Skin of body (tissue), 2 donors: Measurements from ENCODE around the gene SORCS2. TPM values are rescaled to one million over a fixed set of nuclear protein-coding genes. Genes with fewer than 3 reads are reported as not detected.
A peak's percentile ranks its signal among the peaks of the same experiment; 100 is the strongest.

Experiments
- DNase-seq: peaks from one replicate; lab custom pipeline; 2025; lab: John Stamatoyannopoulos, UW
- total RNA-seq: library from RNA; depleted of rRNA; stranded (reverse); fragments of >200 nt; gene quantifications from one replicate; pipeline ENCODE4 v1.2.3, GENCODE V29; 2014

The SORCS2 gene
- total RNA-seq, 1 donor from 2014 or later: 5.8 TPM

DNA sequence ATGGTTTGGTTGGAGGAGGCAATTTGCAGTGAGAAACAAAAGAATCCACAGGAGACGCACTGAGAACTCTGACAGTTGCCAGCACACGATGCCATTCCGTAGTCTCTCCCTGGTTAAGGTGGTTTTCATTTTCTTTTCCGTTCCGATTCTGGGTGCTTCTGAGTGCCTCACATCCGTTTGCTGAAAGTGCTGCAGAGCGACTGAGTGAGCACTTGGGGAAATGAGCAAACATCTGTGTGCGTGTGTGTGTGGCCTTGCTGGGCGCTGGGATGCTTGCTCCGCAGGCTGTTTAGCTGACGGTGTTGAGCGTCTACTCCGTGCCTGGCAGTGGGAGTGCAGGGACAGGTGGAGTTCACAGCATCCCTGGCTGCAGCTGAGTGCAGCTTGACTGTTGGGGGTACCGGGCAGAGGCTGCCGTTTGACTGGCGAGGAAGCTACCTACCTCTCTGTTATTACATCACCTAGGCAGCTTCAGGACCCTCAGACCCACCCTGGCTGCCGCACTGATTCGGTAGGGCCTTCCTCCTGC is 49.3 kb downstream of the SORCS2 start:
- peak; percentile 33 for DNase-seq

DNA sequence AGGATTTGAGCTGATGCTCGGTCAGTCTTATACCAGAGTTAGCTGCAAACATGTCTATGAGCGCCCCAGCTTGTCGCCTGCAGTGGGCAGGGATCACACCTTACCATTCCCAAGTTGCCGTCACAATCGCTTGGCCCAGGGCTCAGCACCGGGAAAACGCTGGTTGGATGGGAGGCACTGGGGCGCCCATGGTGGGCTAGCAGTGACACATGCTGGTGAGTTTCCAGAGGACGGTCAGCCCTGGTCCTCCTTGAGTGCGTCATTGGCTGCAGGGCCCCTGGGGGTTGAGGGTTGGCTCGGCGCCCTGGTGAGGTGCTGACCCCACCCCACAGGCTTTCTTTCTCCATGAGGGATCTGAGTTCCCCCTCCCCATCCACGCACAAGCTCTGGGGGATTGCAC is 50.4 kb downstream of the SORCS2 start:
- no peak for DNase-seq

DNA sequence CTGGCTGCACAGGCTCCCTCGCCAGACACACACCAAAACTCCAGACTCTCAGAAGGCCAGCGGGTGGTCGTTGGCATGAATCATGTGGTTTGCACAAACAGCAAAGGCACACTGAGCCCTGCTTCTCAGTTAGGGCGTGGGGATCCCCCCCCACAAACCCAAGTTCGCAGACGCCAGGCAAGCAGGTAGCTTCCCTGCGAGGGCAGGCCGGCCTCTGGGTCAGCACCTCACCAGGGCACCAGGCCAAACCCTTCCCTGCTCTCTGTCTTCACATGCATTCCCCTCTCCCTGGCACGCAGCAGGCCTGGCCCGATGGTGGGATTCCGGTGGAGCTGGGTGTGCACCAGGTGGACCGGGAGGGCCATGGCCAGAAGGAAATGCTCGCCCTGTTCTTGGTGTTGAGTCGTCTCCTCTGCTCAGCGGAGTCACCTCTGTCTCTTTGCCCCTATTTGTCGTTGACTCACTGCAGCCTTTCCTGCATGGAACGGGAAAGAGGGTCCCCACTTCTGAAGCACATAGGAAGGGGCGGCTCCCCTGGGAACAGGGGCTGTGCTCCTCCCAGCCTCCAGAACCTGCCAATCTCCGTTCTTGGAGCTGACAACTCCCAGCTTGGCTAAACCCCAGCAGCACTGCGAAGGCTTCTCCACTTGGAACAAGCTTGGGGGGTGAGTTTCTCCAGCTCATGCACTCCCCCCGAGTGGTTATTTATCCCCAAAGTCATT is 51.4 kb downstream of the SORCS2 start:
- no peak for DNase-seq

DNA sequence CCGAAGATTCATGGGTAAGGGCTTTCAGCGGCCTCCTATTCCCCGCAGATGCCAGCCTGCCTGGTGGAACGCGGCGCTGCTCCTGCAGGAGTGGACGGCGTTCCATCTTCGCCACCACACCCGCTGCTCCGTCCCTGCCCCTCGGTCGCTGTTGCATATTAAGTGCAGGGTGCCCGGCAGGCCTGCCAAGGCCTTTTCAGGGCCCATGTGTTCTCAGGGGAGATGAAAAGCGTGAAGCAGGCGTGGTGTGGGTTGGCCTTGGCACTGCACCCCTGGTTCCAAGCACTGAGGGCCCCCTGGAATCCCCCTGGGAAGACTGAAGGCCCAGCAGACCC is 52.0 kb downstream of the SORCS2 start:
- DNase-seq: no peak

DNA sequence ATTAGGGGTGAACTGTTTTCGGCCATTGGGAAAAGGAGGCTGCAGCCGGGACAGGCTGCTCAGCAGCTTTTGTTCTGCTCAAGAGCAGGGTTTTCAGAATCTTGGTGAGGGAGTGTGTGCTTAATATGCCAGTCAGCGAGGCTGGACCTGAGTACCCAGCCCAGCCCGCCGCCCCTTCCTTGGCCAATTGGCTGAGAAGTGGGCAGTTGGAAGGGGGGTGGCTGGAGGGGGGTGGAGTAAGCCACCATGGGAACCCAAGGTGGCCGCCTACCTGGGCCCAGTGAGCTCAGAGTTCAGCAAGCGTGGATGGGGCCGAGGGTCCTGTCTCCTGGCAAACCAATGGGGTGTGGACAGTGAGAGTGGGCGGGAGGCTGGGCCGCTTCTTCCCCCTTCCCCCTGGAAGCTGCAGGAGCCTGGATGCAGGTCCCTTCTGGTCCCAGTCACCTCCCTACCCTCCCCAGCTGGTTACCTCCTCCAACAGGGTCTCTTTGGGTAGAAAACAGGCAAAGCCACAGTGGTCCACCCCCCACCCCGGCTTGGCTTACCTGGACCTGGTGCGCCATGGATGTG is 52.5 kb downstream of the SORCS2 start:
- no peak for DNase-seq

DNA sequence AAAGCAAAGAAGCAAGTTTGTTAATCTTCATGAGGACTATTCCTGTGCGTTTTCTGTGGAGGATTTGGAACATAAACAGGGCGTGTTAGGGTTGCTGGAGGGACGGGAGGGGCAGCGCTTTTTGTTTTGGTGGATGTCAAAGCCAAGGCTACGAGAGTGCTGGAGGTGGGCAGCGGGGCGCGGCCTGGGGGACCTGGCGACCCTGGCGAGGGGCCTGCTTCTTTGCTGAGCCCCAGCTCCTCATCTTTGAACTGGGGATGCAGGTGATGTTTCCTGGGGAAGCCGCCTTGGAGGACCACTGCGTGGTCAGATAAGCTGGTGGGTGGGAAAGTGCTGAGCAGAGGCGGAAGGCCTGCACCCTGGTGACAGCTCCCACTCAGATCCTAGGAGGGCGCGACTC is 55.2 kb downstream of the SORCS2 start:
- no peak for DNase-seq

DNA sequence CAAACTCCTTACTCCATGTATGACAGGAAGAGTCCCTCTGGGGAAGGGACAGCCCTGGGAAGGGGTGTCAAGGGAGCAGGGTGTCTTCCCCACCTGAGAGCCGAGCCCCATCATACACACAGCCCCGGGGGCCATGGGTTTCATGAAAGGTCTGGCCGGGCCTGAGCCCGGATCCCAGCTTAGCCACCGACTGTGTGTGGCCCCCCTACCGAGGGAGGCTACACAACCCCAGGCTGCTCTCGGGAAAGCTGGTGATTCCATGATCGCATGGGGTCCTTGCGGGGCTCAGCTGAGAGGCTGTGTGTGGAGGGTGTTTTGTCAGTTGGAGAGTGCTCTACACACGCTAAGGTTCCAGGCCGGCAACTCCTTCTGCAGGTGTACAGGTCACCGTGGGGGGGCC is 55.6 kb downstream of the SORCS2 start:
- no peak for DNase-seq

DNA sequence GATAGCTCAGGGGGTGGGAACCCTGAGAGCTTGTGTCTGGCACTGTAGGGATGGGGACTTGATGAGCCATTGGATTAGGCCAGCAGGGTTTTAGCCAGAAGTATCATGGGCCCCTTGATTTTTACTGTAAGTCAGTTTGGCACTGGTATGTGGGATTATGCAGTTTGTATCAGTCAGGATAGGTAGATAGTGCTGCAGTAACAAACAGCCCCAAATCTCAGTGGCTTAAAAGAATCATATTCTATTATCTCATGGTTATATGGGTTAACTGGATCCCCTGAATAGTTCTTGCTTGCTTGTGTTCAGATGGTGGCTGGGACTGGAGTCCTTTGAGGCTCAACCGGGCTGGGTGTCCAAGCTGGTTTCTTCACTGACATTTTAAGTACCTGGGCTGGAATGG is 56.5 kb downstream of the SORCS2 start:
- DNase-seq: no peak

DNA sequence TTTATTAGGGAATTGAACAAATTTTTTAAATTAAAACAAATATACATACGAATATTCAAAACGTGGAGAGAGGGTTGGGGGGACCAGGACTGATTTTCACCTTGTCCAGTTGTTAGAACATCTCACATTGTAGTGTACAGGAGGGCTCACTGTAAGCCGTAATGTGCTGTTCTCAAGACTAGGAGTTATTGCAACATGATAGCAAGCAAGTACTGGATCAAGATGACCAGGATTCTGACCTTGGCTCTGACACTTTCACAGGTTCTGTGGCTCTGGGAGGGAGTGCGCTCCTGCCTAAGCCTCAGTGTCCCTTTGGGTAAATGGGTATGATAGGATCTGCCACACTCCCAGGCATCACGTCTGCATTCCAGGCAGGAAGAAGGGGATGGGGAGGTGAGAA is 59.0 kb downstream of the SORCS2 start:
- DNase-seq: no peak

DNA sequence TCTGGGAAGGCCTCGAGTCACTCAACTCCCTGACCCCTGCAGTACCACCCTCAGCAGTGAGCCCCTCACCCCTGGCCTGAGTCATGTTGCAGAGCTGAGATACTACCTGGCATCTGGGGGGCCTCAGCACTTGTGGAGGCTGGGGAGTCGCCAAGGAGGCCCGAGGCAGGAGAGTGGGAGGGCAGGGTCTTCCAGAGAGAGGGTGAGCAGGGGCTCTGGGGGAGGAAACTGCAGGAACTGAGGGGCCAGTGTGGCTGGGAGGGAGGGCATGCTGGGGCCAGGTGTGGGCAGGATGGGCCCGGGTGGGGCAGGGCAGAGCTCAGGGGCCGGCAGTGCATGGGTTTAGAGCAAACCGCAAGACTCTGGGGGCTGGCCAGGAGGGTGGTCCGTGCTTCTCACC is 59.7 kb downstream of the SORCS2 start:
- DNase-seq: no peak

DNA sequence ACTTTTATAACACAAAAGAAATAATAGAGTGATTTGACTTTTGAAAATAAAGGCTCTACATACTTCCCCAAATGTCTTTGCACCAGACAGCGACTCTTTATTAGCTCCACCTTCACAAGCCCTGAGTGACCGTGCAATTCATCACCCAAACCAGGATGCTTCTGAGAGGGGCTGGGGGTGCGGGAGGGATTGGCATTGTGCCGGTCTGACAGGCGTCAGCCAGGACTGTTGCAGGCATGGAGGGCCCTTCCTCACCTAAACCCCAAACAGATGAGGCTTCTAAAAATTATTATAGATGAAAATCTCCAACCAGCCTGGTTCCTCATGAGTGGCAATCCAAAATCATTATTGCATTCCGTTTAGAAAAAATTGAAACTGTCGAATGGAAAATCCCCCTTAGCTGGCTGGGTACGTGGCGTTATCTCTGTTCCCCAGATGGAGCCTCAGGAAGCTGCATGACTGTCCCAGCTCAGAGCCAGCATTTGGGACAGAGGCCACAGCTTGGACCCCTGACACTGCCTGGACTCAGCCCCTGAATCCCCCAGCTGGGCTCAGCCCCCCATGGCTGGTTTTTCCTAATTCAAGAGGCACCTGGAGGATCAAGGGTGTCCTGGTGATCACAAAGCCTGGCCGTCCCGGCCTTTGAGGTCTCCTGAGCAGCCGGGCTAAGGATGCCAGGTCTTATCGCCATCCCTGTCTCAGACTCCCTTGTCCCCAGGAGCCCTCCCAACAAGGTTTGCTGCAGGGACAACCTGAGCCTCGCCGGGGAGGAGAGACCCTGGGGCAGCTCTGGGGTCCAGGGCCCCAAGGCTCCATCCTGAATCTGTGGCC is 60.4 kb downstream of the SORCS2 start:
- peak; percentile 57 for DNase-seq

DNA sequence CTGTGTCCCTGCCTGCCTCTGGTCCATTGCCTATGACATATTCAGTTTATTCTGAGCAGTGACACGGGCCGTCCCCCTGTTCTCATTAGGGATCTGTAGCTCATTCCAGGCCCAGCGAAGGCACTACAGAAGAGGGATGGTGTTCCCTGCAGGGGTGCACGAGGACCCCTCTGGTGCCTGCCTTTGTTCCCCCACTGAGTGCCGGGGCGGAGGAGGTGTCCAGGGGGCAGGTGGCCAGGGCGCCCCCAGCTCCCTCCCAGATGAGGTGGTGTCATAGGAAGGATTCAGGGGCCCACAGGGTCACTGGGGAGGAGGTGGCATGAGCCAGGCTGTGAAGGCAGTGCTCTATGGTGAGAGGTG is 61.0 kb downstream of the SORCS2 start:
- no peak for DNase-seq

DNA sequence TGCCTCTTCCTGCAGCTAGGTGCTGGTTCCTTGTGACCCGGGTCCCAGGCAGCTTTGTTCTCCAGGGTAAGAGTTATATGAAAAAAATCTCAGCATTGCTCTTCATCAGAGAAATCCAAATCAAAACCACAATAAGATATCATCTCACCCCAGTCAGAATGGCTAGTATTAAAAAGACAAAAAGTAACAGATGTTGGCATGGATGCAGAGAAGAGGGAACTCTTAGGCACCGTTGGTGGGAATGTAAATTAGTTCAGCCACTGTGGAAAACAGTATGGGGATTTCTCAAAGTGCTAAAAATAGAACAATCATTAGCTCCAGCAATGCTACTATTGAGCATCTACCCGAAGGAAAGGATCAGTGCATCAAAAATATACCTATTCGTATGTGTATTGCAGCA is 61.5 kb downstream of the SORCS2 start:
- DNase-seq: no peak

DNA sequence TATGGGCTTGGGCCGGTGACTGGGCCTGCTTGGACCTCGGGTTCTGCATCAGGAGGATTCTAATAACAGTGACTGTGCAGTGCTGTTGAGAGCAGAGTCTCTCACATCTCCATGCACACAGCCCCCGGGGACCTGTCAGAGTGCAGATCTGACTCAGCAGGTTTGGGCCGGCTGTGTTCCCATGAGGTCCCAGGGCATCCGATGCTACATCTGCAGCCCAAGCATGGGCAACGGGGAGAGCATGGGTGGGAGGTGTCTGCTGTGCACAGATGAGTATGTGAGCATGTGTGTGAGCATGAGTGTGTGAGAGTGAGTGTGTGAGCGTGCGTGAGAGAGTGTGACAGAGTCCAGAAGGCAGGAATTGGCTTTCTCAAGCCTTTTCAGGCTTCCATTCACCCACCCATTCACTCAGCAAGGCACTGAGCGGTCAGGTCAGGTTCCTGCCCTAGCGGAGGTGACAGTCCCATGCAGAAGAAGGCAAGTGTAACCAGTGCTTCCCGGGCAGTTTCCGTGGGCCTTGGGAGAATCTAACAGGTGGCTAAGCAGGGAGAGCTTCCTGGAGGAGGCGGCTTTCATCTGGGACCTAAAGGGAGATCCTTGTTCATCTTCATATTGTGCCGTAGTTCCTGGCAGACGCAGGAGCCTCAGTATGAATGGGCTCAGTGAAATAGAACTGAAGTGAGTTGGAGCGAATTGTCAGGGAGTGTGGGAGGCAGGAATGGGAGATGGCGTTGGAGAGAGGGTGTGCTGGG is 62.6 kb downstream of the SORCS2 start:
- DNase-seq: no peak

DNA sequence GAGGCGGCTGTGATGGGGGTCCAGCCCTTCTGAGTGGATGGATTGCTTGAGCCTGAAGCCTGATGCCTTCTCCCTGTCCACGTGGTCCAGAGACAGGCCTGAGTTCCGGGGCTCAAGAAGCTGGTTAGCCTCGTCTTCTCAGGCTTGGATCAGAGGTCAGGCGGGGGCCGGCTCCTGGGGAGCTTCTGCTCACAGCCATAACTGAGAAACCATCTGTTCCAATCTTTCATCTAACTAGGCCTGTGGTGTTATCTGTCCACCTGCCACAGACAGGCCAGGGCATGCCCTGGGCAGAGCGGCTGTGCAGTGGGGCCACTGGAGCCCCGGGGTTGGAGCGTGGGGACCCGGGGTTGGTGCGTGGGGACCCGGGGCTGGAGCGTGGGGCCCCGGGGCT is 63.1 kb downstream of the SORCS2 start:
- DNase-seq: no peak

DNA sequence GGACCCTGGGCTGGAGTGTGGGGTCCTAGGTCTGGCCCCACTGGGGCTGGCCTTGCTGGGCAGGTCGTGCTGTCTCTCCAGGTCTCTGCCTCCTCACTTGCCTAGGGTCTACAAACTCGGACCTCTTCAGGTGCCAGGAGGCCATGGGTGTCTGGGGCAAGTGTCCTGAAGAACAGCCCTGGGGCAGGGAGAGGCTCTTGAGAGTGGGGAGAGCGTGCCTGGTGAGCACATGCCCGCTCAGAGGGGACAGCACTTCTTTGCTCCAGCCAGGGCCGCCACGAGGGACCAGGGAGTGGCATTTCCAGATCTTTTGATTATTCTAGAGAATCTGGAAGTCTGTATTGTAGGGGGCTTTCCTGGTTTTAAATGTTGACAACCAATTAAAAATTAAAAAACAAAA is 63.7 kb downstream of the SORCS2 start:
- no peak for DNase-seq

DNA sequence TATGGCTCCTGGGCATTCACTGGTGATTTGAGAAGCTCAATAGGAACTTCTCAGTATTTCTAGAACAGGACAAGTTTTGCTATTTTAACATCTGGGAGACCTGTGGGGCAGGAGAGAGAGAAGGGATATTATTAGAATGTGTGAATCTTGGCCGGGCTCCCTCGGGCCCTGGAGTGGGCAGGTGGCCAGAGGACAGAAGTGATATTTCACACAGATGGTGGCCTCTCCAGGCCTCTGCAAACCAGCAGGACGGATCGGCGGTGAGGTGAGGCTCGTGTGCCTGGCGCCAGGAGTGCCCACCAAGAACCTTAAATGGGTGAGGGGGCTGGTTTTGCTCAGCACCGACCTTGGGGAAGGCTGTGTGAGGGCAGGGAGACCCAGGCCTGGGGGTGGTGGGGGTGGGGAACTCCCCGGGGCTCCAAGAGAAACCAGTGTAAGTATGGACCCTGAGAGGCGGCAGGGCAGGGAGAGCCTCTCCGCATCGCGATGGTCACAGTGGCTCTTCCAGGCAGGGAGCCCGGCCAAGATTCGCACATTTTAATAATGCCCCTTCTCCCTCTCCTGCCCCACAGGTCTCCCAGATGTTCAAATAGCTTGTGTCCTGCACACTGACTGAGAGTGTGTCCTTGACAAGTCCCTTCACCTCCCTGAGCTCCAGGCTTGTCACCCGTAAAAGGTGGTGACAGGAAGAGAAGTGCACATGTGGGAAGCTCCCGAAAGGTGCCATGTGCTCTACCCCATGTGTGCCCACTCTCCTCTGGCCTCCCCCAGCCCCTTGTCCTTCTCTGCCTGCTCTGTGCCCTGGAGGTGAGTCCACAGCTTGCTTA is 64.9 kb downstream of the SORCS2 start:
- no peak for DNase-seq

DNA sequence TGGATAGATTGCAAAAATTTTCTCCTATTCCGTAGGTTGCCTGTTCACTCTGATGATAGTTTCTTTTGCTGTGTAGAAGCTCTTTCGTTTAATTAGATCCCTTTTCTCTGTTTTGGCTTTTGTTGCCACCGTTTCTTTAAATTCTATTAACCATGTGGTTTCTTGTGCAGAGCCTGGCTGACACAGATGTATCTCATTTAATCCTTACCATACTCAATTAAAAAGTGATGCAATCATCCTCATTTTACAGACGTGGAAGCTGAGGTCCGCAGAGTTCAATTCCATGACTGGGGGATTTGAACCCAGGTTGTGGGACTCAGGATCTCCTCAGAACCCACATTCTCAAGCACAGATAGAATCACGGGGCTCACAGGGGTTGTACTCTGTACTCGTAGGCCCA is 66.7 kb downstream of the SORCS2 start:
- DNase-seq: no peak

DNA sequence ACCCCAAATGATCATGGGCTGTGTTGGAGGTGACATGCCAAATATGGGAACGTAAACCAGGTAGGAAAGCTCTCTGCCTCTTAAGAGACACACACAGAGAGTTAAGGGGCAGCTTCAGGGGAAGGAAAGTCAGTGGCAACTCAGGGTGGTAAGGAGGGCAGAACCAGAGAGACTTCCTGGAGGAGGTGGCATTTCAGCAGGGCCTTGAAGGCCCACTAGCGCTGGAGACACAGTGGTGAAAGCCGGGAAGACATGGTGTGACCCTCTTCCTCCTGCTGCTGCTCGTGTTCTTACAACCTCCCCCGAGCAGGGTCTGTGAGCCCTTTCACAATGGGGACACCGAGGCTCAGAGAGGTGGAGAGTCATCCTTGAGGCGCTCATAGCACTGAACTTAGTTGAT is 68.2 kb downstream of the SORCS2 start:
- no peak for DNase-seq

DNA sequence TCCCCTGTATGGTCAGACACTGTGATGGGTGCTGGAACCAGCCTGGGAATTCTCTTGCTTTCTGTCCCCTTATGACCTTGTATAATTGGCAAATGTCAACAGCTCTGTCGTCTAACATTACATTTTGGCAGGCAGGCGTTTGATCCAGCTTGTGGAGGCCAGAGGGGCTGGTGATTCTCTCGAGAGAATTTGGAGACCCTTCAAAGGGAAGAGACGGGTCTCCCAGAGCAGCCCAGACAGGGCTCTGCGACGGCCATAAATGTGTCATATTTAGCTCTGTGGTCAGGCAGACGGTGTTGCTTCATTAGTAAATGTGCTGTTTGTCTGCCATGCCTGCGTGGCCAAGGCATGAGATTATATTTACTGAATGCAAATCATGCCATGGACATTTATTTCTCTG is 68.7 kb downstream of the SORCS2 start:
- peak; percentile 68 for DNase-seq

DNA sequence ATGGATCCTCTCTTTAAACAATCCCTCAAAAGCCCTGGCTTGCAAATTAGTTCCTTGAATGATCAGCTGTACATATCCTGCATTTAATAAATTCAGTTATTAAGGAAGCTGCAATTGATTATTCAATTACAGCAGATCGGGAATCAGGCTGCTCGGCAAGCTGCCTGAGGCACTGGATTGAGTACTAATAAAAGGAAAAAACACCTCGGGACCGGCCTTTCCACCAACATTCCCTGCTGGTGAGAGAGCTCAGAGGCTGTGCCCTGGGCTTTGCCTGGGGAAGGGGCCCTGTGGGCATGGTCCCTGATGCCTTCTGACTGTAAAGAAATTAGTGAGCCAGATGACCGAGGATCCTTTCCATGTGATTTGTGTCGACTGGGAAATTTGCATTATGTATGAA is 69.2 kb downstream of the SORCS2 start:
- DNase-seq: no peak
